GM21360 (cell line): ENCODE data around the gene NMD3.

ENCODE experiments used
- ATAC-seq: cut with Tn5 transposase; IDR thresholded peaks from one replicate; pipeline ENCODE4 v1.9.1; 2021; ENCODE audit warnings: mild to moderate bottlenecking, moderate library complexity; ENCODE audit not compliant: unreplicated experiment

NMD3 gene

GRCh38 chr3:161230621-161231171 lies 9.6 kb downstream of the NMD3 start:
- ATAC-seq, result no peak

- no peak for ATAC-seq
Measured at GRCh38 chr3:161231861-161232260, 10.8 kb downstream of the NMD3 start.

GRCh38 chr3:161233557-161233956 lies 12.4 kb downstream of the NMD3 start:
- no peak for ATAC-seq

- ATAC-seq, result no peak
Measured at GRCh38 chr3:161236240-161236639, 15.1 kb downstream of the NMD3 start.

- ATAC-seq, result no peak
Measured at GRCh38 chr3:161239700-161240099, 18.6 kb downstream of the NMD3 start.

GRCh38 chr3:161244538-161244937 lies 23.4 kb downstream of the NMD3 start:
- no peak for ATAC-seq

- no peak for ATAC-seq
Measured at GRCh38 chr3:161247049-161247448, 25.9 kb downstream of the NMD3 start.

- no peak for ATAC-seq
Measured at GRCh38 chr3:161250116-161250515, 29.0 kb downstream of the NMD3 start.

GRCh38 chr3:161251716-161252115 lies 30.6 kb downstream of the NMD3 start:
- ATAC-seq, result no peak

- no peak for ATAC-seq
Measured at GRCh38 chr3:161252143-161252542, 31.0 kb downstream of the NMD3 start.

GRCh38 chr3:161253711-161254110 lies 32.6 kb downstream of the NMD3 start:
- no peak for ATAC-seq

GRCh38 chr3:161254861-161255260 lies 33.8 kb downstream of the NMD3 start:
- ATAC-seq, result no peak

GRCh38 chr3:161263057-161263456 lies 41.9 kb downstream of the NMD3 start:
- ATAC-seq, result no peak

GRCh38 chr3:161264852-161265251 lies 43.7 kb downstream of the NMD3 start:
- no peak for ATAC-seq

GRCh38 chr3:161265916-161266571 lies 44.9 kb downstream of the NMD3 start:
- ATAC-seq, result no peak

- ATAC-seq, result no peak
Measured at GRCh38 chr3:161266731-161267150, 45.6 kb downstream of the NMD3 start.

GRCh38 chr3:161267646-161268045 lies 46.5 kb downstream of the NMD3 start:
- ATAC-seq, result no peak

- ATAC-seq, result no peak
Measured at GRCh38 chr3:161268601-161269000, 47.5 kb downstream of the NMD3 start.

- ATAC-seq, result no peak
Measured at GRCh38 chr3:161270991-161271390, 49.9 kb downstream of the NMD3 start.

GRCh38 chr3:161271646-161272045 lies 50.5 kb downstream of the NMD3 start:
- no peak for ATAC-seq

GRCh38 chr3:161272524-161272923 lies 51.4 kb downstream of the NMD3 start:
- no peak for ATAC-seq

GRCh38 chr3:161273589-161274218 lies 52.6 kb downstream of the NMD3 start:
- no peak for ATAC-seq
